Measurements from ENCODE around the gene SH3BP2.

The SH3BP2 gene

GRCh38 chr4:2887343-2887742 lies 94.5 kb downstream of the SH3BP2 start:
- DNase-seq, result no peak

DNA sequence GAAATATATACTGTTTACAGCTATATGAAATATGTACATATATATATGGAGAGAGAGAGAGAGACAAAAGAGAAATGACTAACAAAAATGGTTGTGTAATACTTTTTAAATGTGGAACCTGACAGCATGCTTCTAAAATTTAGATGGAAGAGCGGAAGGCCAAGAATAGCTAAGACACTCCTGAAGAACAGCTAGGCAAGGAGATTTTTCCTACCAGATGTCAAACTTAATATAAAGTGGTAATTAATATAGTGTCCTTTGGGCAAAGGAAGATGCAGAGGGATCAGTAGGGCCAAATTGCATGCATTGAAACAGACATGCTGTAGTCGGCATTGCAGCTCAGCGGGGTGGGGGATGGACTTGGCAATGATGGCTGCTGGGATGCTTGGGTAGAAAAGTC lies 96.0 kb downstream of the SH3BP2 start:
- DNase-seq, result no peak
